Lung (tissue), 12 donors: ENCODE results near the gene BIN1. TPM values are rescaled to one million over a fixed set of nuclear protein-coding genes. Genes with fewer than 3 reads are reported as not detected.
A peak's percentile ranks its signal among the peaks of the same experiment; 100 is the strongest.

Experiments used
- ATAC-seq: fragments of 200-7000 bp; cut with Tn5 transposase; one replicate; pipeline ENCODE4 v1.9.1; 2020; ENCODE audit warnings: moderate number of reproducible peaks; ENCODE audit not compliant: insufficient read depth, low FRiP score
- DNase-seq, 3 donors: peaks; one replicate each; pipeline ENCODE4 v3.0.0-alpha.2; 2013 to 2017
- H3K27ac ChIP-seq, 2 donors: one replicate each; pipeline ENCODE4 v1.5.1; 2013; ENCODE audit warnings: mild to moderate bottlenecking in 2 of 2, moderate library complexity in 2 of 2, control low read depth in 1 of 2, inconsistent platforms in 1 of 2, low read depth in 1 of 2, low read length in 1 of 2
- H3K27me3 ChIP-seq, 3 donors: one replicate each; pipeline ENCODE4 v1.5.1; 2013; ENCODE audit warnings: low read length in 2 of 3; ENCODE audit not compliant: control insufficient read depth in 3 of 3, insufficient read depth in 3 of 3
- H3K36me3 ChIP-seq, 4 donors: one replicate each; pipeline ENCODE4 v1.5.1; 2013; ENCODE audit warnings: low read length in 4 of 4, mild to moderate bottlenecking in 1 of 4, moderate library complexity in 1 of 4; ENCODE audit not compliant: control insufficient read depth in 4 of 4, insufficient read depth in 4 of 4
- H3K4me1 ChIP-seq, 5 donors: one replicate each; pipeline ENCODE4 v1.5.1; 2013; ENCODE audit warnings: low read length in 5 of 5, mild to moderate bottlenecking in 2 of 5, moderate library complexity in 1 of 5; ENCODE audit not compliant: control insufficient read depth in 5 of 5, insufficient read depth in 5 of 5
- H3K4me3 ChIP-seq: one replicate; pipeline ENCODE4 v1.5.1; 2013; ENCODE audit warnings: mild to moderate bottlenecking, control low read depth, moderate library complexity
- H3K9ac ChIP-seq, 2 donors: one replicate each; pipeline ENCODE4 v1.5.1; 2013; ENCODE audit warnings: low read length in 2 of 2, control low read depth in 1 of 2; ENCODE audit not compliant: insufficient read depth in 1 of 2
- H3K9me3 ChIP-seq, 4 donors: one replicate each; pipeline ENCODE4 v1.5.1; 2013; ENCODE audit warnings: low read length in 3 of 4, mild to moderate bottlenecking in 1 of 4, moderate library complexity in 1 of 4; ENCODE audit not compliant: control insufficient read depth in 4 of 4, insufficient read depth in 3 of 4
- CTCF ChIP-seq: IDR thresholded peaks from 2 replicates; pipeline ENCODE4 v1.5.1; 2012; ENCODE audit warnings: mild to moderate bottlenecking; ENCODE audit errors: control extremely low read depth, extremely low read depth
- WGBS, 2 donors: extraction: QIAGEN DNeasy Blood & Tissue Kit; methylation state at CpG; one replicate each; pipeline ENCODE4 v1.1.7; 2013; 5-methylcytosine and 5-hydroxymethylcytosine counted together
- polyA plus RNA-seq, 2 donors: library from polyadenylated mRNA; stranded (reverse); fragments of 200-250 nt; gene quantifications; one replicate each; pipeline ENCODE4 v1.2.1, GENCODE V29; 2013
- total RNA-seq, 2 donors: library from RNA; depleted of rRNA in 1 of 2; stranded (reverse); fragments of >200 nt in 1 of 2; gene quantifications; one replicate each; pipeline ENCODE4 v1.2.1, GENCODE V29; 2014 to 2021
- donor health status: control.
- donor health status: control.
- donor health status: Bipolar disorder and iron deficiency.
- donor health status: healthy.
- donor health status: DM: yes; HTN: yes; CAD: no.

BIN1 gene
- total and polyA plus RNA-seq, 4 donors, result 28.8 to 41.7 (median 36.2) TPM

- H3K9me3 ChIP-seq, result no peaks in the 10 kb centered on the region
- no peak for DNase-seq
- H3K36me3 ChIP-seq, result peaks cover 0 to 23% (median 8%) of the 10 kb centered on the region in 4 donors
- no peaks in the 10 kb centered on the region for H3K27me3 ChIP-seq
- no peak overlapping the region for H3K4me3 ChIP-seq
- 91 to 93% methylated on average over 19 of the region's 19 CpGs for WGBS, 2 donors
- peaks cover 0 to 21% (median 4%) of the 10 kb centered on the region in 5 donors for H3K4me1 ChIP-seq
- no peak overlapping the region for H3K27ac ChIP-seq
- no peak for ATAC-seq
- no peak overlapping the region for H3K9ac ChIP-seq
- no peak for TF ChIP-seq CTCF
Observed at GRCh38 chr2:127052771-127053691, 53.9 kb downstream of the BIN1 start.

- no peak overlapping the region for H3K27ac ChIP-seq
- H3K4me3 ChIP-seq, result no peak overlapping the region
- H3K9ac ChIP-seq, result no peak overlapping the region
- TF ChIP-seq CTCF, result no peak
- H3K27me3 ChIP-seq, result no peaks in the 10 kb centered on the region
- H3K36me3 ChIP-seq, result peaks cover 0 to 22% (median 8%) of the 10 kb centered on the region in 4 donors
- DNase-seq (peak in 1 of 3 donors; percentile 11), ATAC-seq (no peak)
- no peaks in the 10 kb centered on the region for H3K9me3 ChIP-seq
- WGBS, 2 donors, result 87 to 91% methylated on average over 24 of the region's 24 CpGs
- peaks cover 0 to 21% (median 4%) of the 10 kb centered on the region in 5 donors for H3K4me1 ChIP-seq
Observed at GRCh38 chr2:127052057-127052770, 54.7 kb downstream of the BIN1 start.

GRCh38 chr2:127051116-127052056 is 55.6 kb downstream of the BIN1 start:
- Histone ChIP-seq H3K9ac (no peak overlapping the region), H3K9me3 (no peaks in the 10 kb centered on the region), H3K4me1 (peaks cover 0 to 21% (median 4%) of the 10 kb centered on the region in 5 donors), H3K27ac (no peak overlapping the region), H3K36me3 (peaks cover 0 to 19% (median 8%) of the 10 kb centered on the region in 4 donors), H3K27me3 (no peaks in the 10 kb centered on the region), H3K4me3 (no peak overlapping the region)
- ATAC-seq, result no peak
- no peak for TF ChIP-seq CTCF
- DNase-seq, result peak in 1 of 3 donors; percentile 12
- 85 to 86% methylated on average over 28 to 29 of the region's 29 CpGs for WGBS, 2 donors
